Sciatic nerve (tissue), 2 donors: ENCODE data around the gene AMH. TPM values are rescaled to one million over a fixed set of nuclear protein-coding genes. Genes with fewer than 3 reads are reported as not detected.
"Not testable (repeated sequence)": the region's sequence is repeated elsewhere in the genome, so short reads cannot be mapped to it uniquely, and the experiment has no call there.

Experiments used
- ATAC-seq: fragments of 200-7000 bp; cut with Tn5 transposase; one replicate; pipeline ENCODE4 v1.9.1; 2020; ENCODE audit warnings: mild to moderate bottlenecking, moderate library complexity
- DNase-seq: peaks from one replicate; pipeline ENCODE4 v3.0.0-alpha.2; 2020; ENCODE audit warnings: low spot score
- intact Hi-C: fragments of 100-400 bp; cut with DNase I; formaldehyde crosslinking; loops from one replicate; pipeline ENCODE4 v1.14.2; 2022
- total RNA-seq: library from RNA; stranded (reverse); fragmentation: NEBNext Ultra II Directional; extraction: Animal tissue kit (Norgen Biotek cat#: 25700); gene quantifications from one replicate; pipeline ENCODE4 v1.2.1, GENCODE V29; 2021
- donor health status: DM: no; HTN: no; CAD: no.
- donor health status: DM: no; HTN: no; CAD: no.

AMH gene
- total RNA-seq: 1.3 TPM

- DNase-seq (no peak), ATAC-seq (no peak)
- intact Hi-C loops: no loop called here
Measured at GRCh38 chr19:2249010-2249866, at the start of gene AMH. AMH (plus strand) TSS chr19:2249323; CDS start chr19:2249333, 10 bp downstream.

DNA sequence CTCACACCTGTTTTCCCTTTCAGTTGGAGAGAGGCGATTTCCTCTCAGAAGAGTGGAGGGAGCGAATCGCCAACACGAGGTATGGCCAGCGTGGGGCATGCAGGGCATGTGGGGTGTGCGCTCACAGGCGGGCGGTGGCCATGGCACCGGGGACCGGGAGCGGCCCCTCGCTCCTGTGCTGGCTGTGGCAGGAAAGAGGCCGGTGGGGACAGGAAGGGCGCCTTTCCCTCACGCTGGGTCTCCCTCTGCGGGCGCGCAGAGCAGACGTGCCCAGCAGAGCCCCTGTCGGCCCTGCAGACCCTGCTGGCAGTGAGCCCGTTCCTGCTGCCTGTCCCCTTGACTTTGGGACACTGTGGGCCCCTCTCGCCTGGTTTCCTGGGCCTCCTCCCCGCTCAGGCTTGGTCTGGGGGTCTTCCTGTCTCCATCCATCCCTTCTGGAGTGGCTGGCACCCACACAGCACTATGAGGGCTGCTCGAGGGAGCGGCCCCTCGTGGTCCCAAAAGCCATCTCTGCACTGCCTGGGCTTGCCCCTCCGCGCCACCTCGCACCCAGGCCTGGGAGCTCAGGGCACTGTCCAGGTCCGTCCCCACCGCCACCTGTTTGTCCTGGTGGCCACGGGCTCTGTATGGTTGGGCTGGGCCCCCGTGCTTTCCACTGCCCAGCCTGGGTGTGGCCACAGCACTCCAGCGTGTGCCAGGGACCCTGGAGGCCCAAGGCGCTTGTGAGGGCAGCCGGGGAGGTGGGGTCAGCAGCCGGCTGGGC lies 49.1 kb upstream of the AMH start:
- ATAC-seq (no peak), DNase-seq (no peak)
- intact Hi-C loops: no loop called here

GRCh38 chr19:2200624-2201294 lies 48.4 kb upstream of the AMH start:
- DNase-seq, intact Hi-C loops, ATAC-seq: not testable (repeated sequence)

DNA sequence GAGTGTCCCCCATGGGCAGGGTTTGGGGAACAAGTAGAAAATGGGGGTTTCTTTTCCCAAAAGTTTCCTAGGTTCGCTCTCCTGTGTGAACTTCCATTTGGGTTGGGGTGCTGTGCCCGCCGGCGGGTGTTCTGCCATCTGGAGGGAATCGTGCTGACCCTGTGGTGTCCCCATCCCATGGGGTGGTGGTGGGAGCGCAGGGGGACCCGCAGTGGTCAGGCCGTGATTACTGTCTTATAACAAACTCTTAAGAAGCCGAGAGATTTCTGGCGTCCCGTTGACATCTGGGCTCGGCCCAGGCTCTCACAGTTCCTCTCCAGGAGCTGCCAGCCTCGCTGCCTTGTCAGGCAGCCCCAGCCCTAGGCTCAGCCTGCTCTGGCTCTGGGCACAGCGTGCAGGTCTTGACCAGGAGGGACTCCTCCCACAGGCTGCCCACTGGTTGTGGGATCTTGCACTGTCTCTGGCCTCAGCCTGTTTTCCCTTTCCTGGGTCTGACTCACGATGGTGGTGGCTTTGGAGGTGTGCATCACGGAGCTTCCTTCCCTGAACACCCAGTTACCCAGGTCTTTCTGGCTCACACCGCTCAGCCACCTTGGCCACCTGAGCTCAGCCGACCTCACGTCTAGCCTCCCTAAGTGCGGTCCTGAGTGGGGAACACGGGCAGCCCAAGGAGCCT lies 47.5 kb upstream of the AMH start:
- ATAC-seq: no peak
- intact Hi-C loops: no loop called here
- DNase-seq: no peak

GRCh38 chr19:2202366-2202765 lies 46.8 kb upstream of the AMH start:
- ATAC-seq: no peak
- intact Hi-C loops: no loop called here
- DNase-seq: no peak

- intact Hi-C loops: no loop called here
- no peak for ATAC-seq
- DNase-seq: no peak
Measured at GRCh38 chr19:2207008-2207407, 42.1 kb upstream of the AMH start.

DNA sequence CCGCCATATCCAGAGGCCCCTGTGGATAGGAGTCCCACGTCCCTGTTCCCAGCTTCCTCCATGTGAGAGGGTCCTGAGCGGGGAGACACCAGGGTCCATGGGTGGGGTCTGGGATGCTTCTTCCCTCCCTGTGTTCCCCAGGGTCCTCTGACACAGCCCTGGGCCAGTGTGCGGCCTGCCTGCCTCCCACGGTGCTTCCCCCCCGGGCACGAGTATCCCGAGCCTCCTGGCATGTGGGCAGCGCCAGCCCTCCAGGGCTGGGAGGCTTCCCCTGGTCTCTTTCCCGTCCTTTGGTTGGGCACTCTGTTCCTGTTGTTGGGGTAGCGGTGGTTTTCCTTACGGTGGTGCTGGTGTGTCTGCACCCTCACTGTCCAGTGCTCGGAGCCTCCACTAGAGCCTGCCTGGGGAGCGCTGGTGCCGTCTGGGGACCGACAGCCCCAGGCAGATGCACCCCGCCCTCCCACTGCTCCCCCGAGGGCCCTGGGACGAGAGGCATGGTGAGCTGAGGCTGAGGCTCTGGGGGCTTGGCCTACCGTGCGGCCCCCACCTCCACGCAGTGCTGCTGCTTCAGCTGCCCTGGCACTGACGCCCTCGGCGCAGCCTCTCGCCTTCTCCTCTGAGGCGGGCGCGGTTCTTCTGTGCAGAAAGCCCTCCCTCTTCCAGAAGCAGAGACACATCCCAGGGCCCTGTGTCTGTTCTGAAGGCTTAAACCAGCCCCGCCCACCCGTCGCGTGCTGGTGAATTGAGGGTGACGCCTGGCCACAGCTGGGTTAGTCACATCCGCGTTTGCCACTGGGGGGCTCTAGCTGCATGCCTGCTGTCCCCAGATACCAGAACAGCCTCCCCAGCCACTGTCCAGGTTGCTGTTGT lies 40.9 kb upstream of the AMH start:
- DNase-seq (peak; percentile 75), ATAC-seq (peak; percentile 80)
- intact Hi-C loops: no loop called here

DNA sequence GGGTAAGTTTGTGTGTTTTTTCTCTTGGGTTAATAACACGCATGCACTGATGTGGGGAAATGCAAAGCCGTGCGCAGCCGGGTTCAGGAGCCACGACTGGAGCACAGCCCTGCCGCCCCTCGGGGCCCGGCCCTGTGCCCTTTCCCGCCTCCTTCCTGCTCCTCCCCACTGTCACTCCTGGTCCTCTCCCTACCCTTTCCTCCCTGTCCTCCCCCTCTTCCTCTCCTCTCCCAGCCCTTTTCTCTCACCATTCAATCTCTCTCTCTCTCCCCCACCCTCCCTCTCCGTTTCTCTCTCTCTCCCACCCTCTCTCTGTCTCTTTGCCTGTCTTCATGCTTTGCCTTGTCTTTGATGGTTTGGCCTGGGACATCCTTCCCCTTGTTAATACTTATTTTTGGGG lies 40.1 kb upstream of the AMH start:
- intact Hi-C loops: no loop called here
- ATAC-seq: peak; percentile 80
- DNase-seq: no peak

DNA sequence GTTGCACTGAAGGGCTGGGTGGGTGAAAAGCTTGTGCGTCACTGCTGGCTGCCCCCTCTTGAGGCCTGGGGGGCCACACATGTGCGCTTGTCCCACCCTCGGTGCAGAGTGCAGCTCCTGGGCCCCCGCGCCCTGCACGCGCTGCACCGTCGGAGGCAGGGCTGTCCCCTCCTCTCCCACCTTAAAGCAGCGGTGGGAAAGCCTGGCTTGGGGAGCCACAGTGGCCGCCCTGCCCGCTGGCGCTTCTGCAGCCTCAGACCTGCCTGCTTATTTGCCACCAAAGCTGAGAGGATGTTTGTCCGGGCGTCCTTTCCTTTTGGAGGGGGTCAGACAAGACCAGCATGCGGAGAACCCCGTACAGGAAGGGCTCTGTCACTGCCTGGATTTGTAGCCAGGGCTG lies 39.7 kb upstream of the AMH start:
- DNase-seq (no peak), ATAC-seq (no peak)
- intact Hi-C loops: no loop called here

DNA sequence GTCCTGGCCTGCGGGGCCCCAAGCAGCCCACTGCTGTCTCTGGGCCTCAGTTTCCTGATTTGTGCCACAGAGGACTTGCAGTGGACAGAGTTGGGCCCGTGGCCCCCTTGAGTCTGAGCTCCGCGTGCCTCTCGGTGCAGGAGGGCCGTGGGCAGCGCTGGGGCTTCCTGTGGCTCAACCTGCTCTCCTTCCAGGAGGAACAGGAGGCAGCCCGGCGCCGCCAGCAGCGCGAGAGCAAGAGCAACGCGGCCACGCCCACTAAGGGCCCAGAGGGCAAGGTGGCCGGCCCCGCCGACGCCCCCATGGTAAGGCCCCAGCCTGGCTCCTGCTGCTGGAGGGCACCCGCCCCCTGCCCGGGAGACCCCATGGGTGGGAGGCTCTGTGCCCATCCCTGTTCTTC lies 38.9 kb upstream of the AMH start:
- ATAC-seq: no peak
- DNase-seq: no peak
- intact Hi-C loops: no loop called here

DNA sequence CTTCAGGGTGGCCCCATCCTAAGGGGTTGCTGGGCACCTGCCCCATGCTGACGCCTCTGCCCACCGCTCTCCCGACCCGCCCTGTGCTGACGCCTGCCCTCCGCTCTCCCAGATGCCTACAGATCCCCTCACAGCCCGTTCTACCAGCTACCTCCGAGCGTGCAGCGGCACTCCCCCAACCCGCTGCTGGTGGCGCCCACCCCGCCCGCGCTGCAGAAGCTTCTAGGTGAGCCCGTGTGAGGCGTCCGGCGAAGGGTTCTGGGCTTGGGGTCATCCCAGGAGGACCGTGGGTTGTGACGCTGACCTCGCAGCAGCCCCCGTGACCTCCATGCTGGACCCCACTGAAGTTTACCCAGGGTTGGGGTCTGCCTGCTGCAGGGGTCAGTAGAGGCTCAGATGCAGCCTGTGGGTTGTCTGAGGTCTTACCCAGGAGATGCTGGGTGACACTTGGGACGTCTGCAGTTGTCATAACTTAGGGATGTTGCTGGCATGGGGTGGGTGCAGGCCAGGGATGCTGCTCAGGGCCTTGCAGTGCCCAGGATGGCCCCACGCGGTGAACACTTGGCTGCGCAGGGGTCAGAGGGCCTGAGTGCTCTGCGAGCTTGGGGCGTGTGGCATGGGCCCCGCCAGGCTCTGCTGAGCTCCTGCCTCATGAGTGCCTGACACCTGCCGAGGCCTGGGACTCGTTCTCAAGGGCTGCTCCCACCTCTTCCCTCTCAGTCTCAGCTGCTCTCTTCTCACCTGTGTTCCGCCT lies 38.0 kb upstream of the AMH start:
- DNase-seq (no peak), ATAC-seq (no peak)
- intact Hi-C loops: no loop called here

- ATAC-seq (no peak), DNase-seq (no peak)
- intact Hi-C loops: no loop called here
Measured at GRCh38 chr19:2212861-2213711, 36.0 kb upstream of the AMH start.

DNA sequence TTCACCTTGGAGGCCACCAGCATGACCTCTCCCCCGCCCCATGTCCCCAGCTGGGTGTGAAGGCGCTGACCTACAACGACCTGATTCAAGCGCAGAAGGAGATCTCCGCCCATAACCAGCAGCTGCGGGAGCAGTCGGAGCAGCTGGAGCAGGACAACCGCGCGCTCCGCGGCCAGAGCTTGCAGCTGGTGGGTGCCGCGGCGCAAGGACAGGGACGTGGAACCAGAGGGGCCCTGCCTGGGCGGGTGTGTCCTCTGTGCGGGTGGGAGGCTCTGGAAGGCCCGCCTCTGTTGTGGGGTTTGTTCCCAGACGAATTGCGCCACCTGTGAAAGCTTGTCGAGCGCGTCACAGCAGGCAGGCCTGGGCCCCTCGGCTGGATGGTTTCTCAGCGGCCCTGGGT lies 35.3 kb upstream of the AMH start:
- DNase-seq (no peak), ATAC-seq (peak; percentile 28)
- intact Hi-C loops: no loop called here

DNA sequence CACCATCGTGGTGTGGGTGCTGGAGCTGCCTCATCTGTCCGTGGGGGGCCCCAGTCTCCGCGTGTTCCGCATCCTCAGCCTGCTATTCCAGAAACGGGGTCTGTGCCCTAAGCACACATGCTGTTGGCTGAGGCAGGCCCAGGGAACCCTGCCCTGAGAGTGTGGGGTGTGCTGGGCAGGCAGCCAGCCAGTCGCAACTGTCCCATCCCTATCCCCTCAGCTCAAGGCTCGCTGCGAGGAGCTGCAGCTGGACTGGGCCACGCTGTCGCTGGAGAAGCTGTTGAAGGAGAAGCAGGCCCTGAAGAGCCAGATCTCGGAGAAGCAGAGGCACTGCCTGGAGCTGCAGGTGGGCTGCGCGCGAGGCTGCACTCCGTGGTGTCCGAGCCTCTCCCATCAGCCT lies 34.9 kb upstream of the AMH start:
- ATAC-seq (no peak), DNase-seq (no peak)
- intact Hi-C loops: no loop called here

- intact Hi-C loops: no loop called here
- DNase-seq (no peak), ATAC-seq (peak; percentile 69)
Measured at GRCh38 chr19:2215281-2215751, 33.8 kb upstream of the AMH start.

DNA sequence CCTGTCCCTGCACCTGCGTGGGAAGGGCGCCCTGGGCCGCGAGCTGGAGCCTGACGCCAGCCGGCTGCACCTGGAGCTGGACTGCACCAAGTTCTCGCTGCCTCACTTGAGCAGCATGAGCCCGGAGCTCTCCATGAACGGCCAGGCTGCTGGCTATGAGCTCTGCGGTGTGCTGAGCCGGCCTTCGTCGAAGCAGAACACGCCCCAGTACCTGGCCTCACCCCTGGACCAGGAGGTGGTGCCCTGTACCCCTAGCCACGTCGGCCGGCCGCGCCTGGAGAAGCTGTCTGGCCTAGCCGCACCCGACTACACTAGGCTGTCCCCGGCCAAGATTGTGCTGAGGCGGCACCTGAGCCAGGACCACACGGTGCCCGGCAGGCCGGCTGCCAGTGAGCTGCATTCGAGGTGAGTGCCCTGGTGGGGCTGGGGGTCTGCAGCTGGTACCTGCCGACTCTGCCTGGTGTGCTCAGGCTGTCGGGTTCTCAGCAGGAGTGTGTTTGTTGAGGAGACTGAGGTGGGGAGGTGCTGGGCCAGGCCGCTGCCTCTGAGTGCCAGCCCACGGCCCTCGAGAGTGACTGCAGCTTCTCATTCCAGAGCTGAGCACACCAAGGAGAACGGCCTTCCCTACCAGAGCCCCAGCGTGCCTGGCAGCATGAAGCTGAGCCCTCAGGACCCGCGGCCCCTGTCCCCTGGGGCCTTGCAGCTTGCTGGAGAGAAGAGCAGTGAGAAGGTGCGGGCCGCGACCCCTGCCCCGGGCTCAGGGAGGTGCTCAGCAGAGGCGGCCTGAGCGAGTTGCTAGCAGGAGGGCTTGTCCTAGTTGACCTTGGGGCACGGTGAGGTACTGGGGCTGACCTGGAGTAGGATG lies 32.5 kb upstream of the AMH start:
- DNase-seq: no peak
- intact Hi-C loops: no loop called here
- no peak for ATAC-seq
